Tibial artery (tissue), 4 donors: ENCODE measurements around the gene IMMP2L.

Source experiments
- DNase-seq, 2 donors: peaks; one replicate each; pipeline ENCODE4 v3.0.0-alpha.2; 2019
- H3K27ac ChIP-seq, 2 donors: fragments of 200-600 bp; sonication (generic) in 1 of 2; 1 replicate in 1 of 2; 2 replicates in 1 of 2; pipeline ENCODE4 v1.5.1; 2018 to 2019; ENCODE audit warnings: mild to moderate bottlenecking in 1 of 2
- H3K27me3 ChIP-seq, 2 donors: fragments of 200-600 bp; sonication (generic) in 1 of 2; one replicate each; pipeline versions ENCODE4 v1.5.1 to v1.6.0; 2016 to 2019
- H3K36me3 ChIP-seq, 3 donors: fragments of 200-600 bp; sonication (generic) in 2 of 3; one replicate each; pipeline ENCODE4 v1.5.1; 2016 to 2019; ENCODE audit warnings: mild to moderate bottlenecking in 2 of 3
- H3K4me1 ChIP-seq, 4 donors: fragments of 200-600 bp; sonication (generic) in 2 of 4; 1 replicate in 3 of 4; 2 replicates in 1 of 4; pipeline ENCODE4 v1.5.1; 2016 to 2019
- H3K4me3 ChIP-seq, 2 donors: fragments of 200-600 bp; sonication (generic) in 1 of 2; 1 replicate in 1 of 2; 2 replicates in 1 of 2; pipeline ENCODE4 v1.5.1; 2018 to 2019; ENCODE audit warnings: mild to moderate bottlenecking in 2 of 2
- H3K9me3 ChIP-seq, 3 donors: fragments of 200-600 bp; sonication (generic) in 1 of 3; one replicate each; pipeline ENCODE4 v1.5.1; 2016 to 2019
- intact Hi-C: fragments of 100-400 bp; cut with DNase I; formaldehyde crosslinking; loops from one replicate; pipeline ENCODE4 v1.15.0; 2023; ENCODE audit warnings: low total_unique reads
- TF ChIP-seq, protein P1 (sequence below), 2 experiments: fragments of 200-600 bp in 1 of 2; fragments of 450-650 bp in 1 of 2; IDR thresholded peaks; one replicate each; pipeline ENCODE4 v1.5.1; 2017 to 2019; ENCODE audit warnings: antibody characterized with exemption in 2 of 2, mild to moderate bottlenecking in 1 of 2, moderate library complexity in 1 of 2

The IMMP2L gene

DNA sequence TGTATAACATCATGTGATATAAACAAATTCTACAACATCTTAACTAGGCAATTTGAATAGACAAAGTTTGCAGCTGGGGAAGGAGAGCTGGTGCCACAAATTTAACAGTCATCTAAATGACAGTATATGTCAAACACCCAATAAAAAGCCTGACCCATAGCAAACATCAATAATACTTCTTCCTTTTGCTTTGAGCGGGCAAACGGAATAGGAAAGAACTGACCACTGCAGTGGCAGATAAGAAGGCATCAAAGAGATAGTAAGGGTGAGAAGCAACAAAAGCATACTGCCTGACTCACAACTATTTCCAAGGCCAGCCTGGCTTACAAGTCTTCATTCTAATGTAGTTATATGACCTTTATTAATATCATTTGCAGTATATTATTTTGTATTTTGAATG lies 371.5 kb downstream of the IMMP2L start:
- H3K27me3 ChIP-seq, result no peaks in the 10 kb centered on the region
- H3K36me3 ChIP-seq, result no peaks in the 10 kb centered on the region
- intact Hi-C loops, result no loop called here
- H3K9me3 ChIP-seq, result no peaks in the 10 kb centered on the region
- peaks cover 0 to 3% (median 0%) of the 10 kb centered on the region in 4 donors for H3K4me1 ChIP-seq
- TF ChIP-seq, protein P1, sequence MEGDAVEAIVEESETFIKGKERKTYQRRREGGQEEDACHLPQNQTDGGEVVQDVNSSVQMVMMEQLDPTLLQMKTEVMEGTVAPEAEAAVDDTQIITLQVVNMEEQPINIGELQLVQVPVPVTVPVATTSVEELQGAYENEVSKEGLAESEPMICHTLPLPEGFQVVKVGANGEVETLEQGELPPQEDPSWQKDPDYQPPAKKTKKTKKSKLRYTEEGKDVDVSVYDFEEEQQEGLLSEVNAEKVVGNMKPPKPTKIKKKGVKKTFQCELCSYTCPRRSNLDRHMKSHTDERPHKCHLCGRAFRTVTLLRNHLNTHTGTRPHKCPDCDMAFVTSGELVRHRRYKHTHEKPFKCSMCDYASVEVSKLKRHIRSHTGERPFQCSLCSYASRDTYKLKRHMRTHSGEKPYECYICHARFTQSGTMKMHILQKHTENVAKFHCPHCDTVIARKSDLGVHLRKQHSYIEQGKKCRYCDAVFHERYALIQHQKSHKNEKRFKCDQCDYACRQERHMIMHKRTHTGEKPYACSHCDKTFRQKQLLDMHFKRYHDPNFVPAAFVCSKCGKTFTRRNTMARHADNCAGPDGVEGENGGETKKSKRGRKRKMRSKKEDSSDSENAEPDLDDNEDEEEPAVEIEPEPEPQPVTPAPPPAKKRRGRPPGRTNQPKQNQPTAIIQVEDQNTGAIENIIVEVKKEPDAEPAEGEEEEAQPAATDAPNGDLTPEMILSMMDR (IDR thresholded peaks at IDR 0.05), result no peak
- no peak for DNase-seq
- H3K4me3 ChIP-seq, result no peak overlapping the region
- H3K27ac ChIP-seq, result no peak overlapping the region

DNA sequence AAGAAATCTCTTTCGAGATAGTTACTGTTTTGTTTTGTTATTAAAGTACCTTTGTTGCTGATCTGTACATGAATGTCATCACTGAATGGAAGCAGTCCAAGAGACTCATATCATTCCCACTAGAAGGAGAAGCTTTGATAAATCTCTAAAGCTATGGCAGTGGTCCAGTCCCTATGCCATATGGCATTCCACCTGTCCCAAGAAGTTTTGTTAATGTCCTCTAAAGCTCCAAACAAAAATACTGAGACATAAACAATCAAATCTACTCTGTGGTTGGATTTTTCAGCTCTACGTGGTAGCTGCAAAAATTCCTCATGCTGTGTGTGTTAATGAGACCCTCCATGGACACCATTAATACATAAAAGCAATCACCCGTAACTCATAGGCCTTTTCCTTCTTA lies 377.3 kb downstream of the IMMP2L start:
- DNase-seq, result no peak
- intact Hi-C loops, result no loop called here
- H3K36me3 ChIP-seq, result no peaks in the 10 kb centered on the region
- no peak overlapping the region for H3K27ac ChIP-seq
- H3K27me3 ChIP-seq, result no peaks in the 10 kb centered on the region
- H3K4me1 ChIP-seq, result no peaks in the 10 kb centered on the region
- H3K4me3 ChIP-seq, result no peak overlapping the region
- H3K9me3 ChIP-seq, result no peaks in the 10 kb centered on the region
- TF ChIP-seq, protein P1 (IDR thresholded peaks at IDR 0.05), result no peak

DNA sequence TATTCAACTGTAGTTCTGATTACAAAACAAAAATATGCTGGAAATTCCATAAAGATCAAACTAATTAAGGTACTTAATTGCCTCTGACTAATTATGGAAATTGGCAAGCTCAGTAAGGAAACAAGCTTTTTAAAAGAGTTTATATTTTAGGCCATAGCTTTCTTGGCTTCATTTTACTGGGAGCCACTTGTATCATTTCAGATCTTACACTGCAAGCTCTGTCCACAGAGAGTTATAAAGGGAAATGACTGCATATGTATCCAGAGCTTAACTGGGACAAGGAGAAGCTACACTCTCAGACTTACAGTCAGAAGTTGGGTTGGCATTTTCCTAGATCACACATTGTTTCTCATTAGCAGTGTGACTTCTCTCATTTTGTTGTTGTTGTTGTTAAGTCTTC lies 379.0 kb downstream of the IMMP2L start:
- H3K36me3 ChIP-seq, result peaks cover 0 to 3% (median 0%) of the 10 kb centered on the region in 3 donors
- peaks cover 0 to 6% (median 0%) of the 10 kb centered on the region in 3 donors for H3K9me3 ChIP-seq
- H3K4me3 ChIP-seq, result no peak overlapping the region
- H3K27ac ChIP-seq, result no peak overlapping the region
- DNase-seq, result no peak
- no peaks in the 10 kb centered on the region for H3K4me1 ChIP-seq
- intact Hi-C loops, result no loop called here
- TF ChIP-seq, protein P1 (IDR thresholded peaks at IDR 0.05), result no peak
- no peaks in the 10 kb centered on the region for H3K27me3 ChIP-seq

DNA sequence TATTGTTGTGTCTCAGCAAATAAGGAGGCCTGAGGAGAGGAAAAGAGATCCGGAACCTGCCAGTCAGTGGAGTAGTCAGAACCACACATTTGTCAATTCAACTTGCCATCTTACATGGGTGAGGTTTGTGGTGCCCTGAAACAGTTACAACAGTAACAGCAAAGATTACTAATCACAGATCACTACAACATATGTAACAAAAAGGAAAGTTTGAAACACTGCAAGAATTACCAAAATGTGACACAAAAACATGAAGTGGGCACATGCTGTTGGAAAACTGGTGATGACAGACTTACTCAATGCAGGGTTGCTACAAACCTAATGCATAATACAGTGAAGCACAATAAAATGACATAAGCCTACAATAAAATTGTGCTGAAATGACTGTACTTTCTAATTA lies 382.0 kb downstream of the IMMP2L start:
- H3K9me3 ChIP-seq, result peaks cover 0 to 6% (median 0%) of the 10 kb centered on the region in 3 donors
- H3K4me3 ChIP-seq, result no peak overlapping the region
- DNase-seq, result no peak
- intact Hi-C loops, result no loop called here
- H3K27ac ChIP-seq, result no peak overlapping the region
- TF ChIP-seq, protein P1 (IDR thresholded peaks at IDR 0.05), result no peak
- H3K36me3 ChIP-seq, result peaks cover 0 to 3% (median 0%) of the 10 kb centered on the region in 3 donors
- no peaks in the 10 kb centered on the region for H3K27me3 ChIP-seq
- no peaks in the 10 kb centered on the region for H3K4me1 ChIP-seq

DNA sequence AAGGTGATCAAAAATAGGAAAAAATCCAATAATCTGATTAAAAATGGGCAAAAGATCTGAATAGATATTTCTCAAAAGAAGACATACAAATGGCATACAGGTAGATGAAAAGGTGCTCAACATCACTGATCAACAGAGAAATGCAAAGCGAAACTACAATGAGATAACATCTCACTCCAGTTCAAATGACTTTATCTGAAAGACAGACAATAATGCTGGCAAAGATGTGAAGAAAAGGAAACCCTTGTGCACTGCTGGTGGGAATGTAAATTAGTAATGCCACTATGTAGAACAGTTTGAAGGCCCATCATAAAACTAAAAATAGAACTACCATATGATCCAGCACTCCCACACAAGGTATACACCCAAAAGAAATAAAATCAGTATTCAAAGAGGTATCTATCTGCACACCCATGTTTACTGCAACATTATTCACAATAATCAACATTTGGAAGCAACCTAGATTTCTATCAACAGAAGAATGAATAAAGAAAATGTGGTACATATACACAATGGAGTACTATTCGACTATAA lies 386.3 kb downstream of the IMMP2L start:
- Histone ChIP-seq H3K27me3 (no peaks in the 10 kb centered on the region), H3K9me3 (peaks cover 0 to 6% (median 0%) of the 10 kb centered on the region in 3 donors), H3K4me1 (no peaks in the 10 kb centered on the region), H3K4me3 (no peak overlapping the region), H3K27ac (no peak overlapping the region), H3K36me3 (peaks cover 0 to 3% (median 0%) of the 10 kb centered on the region in 3 donors)
- DNase-seq, result no peak
- intact Hi-C loops, result no loop called here
- TF ChIP-seq, protein P1 (IDR thresholded peaks at IDR 0.05), result no peak

DNA sequence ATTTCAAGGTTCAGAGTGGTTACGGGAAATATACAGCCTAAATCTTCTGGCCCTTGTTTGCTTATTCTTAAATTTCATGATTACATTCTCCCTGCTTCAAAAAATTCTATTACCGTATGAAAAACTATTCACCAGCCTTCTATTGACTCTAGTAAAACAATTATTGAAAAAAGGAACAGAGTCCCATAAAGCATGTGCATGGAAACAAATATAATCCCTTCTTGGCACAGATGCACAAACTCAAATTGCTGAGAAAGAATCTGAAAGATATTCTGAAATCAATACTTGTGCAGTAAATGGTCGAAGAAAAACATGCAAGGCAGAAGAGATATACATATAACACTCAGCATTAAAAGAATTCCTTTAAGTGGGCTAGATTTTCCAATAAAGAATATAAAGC lies 387.8 kb downstream of the IMMP2L start:
- Histone ChIP-seq H3K27ac (no peak overlapping the region), H3K4me3 (no peak overlapping the region), H3K4me1 (no peaks in the 10 kb centered on the region), H3K36me3 (peaks cover 0 to 3% (median 0%) of the 10 kb centered on the region in 3 donors), H3K27me3 (no peaks in the 10 kb centered on the region), H3K9me3 (peaks cover 0 to 6% (median 0%) of the 10 kb centered on the region in 3 donors)
- DNase-seq, result no peak
- TF ChIP-seq, protein P1 (IDR thresholded peaks at IDR 0.05), result no peak
- intact Hi-C loops, result no loop called here
